Tibial nerve (tissue), 4 donors: Measurements from ENCODE around the gene CYP11A1.

Experiments
- EP300 ChIP-seq, 2 donors: sonication (generic); formaldehyde crosslinking; IDR thresholded peaks; one replicate each; pipeline ENCODE4 v1.6.1; 2017; ENCODE audit warnings: antibody characterized with exemption in 2 of 2, mild to moderate bottlenecking in 1 of 2
- POLR2A ChIP-seq, 2 donors: fragments of 450-650 bp; IDR thresholded peaks; one replicate each; pipeline ENCODE4 v1.6.1; 2017; ENCODE audit warnings: antibody characterized with exemption in 2 of 2, mild to moderate bottlenecking in 2 of 2, moderate library complexity in 2 of 2
- TF ChIP-seq, protein P1 (sequence below), 5 experiments: fragments of 200-600 bp in 3 of 5; fragments of 450-650 bp in 2 of 5; sonication (generic) in 3 of 5; IDR thresholded peaks; one replicate each; pipeline ENCODE4 v1.5.1; 2016 to 2019; ENCODE audit warnings: antibody characterized with exemption in 5 of 5, mild to moderate bottlenecking in 3 of 5, moderate library complexity in 2 of 5

DNA sequence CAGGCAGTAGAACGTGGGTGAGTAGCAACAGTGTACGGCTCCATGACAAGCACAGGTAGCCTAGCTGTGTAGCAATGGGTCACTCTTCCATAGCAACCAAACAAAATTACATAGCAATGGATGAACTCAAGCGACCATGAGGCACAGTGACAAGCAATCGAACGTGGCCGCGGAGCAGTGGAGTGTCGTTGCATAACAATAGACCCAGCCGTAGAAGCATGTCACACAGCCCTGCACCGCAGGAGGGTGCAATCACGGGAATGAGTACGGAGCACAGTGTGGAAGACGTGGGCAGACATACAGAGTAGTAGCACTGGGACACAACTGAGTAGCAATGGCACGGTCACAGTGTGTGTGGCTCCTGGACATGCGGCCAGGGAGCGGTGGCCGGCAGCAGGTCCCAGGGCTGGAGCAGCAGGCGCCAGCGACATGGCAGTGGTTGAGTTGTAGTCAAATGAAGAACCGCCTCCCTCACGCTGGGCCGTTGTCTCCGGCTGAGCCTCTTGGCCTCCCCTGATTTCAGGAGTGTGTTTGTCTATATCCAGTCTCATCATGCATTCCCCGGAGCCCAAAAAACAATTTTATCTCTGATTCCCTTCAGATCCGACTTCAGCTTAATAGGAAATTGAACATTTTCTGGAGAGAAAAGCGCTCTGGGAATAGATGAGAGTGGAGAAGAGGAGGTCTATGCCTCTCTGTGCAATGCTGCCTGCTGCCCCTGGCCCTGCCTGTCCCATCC, 67.2 kb downstream of the CYP11A1 start:
- TF ChIP-seq, protein P1, sequence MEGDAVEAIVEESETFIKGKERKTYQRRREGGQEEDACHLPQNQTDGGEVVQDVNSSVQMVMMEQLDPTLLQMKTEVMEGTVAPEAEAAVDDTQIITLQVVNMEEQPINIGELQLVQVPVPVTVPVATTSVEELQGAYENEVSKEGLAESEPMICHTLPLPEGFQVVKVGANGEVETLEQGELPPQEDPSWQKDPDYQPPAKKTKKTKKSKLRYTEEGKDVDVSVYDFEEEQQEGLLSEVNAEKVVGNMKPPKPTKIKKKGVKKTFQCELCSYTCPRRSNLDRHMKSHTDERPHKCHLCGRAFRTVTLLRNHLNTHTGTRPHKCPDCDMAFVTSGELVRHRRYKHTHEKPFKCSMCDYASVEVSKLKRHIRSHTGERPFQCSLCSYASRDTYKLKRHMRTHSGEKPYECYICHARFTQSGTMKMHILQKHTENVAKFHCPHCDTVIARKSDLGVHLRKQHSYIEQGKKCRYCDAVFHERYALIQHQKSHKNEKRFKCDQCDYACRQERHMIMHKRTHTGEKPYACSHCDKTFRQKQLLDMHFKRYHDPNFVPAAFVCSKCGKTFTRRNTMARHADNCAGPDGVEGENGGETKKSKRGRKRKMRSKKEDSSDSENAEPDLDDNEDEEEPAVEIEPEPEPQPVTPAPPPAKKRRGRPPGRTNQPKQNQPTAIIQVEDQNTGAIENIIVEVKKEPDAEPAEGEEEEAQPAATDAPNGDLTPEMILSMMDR (IDR thresholded peaks at IDR 0.05): no peak
- TF ChIP-seq POLR2A (IDR thresholded peaks at IDR 0.05): no peak
- no peak for TF ChIP-seq EP300 (IDR thresholded peaks at IDR 0.05)
